ENCODE results near the gene ZNF784. TPM values are rescaled to one million over a fixed set of nuclear protein-coding genes. Genes with fewer than 3 reads are reported as not detected.

The ZNF784 gene
- total and polyA plus RNA-seq, 2 of the 8 experiments (the other 6 are each of a cell fraction or from before 2014, with no cell fraction given) = 6.5 to 8.0 TPM

DNA sequence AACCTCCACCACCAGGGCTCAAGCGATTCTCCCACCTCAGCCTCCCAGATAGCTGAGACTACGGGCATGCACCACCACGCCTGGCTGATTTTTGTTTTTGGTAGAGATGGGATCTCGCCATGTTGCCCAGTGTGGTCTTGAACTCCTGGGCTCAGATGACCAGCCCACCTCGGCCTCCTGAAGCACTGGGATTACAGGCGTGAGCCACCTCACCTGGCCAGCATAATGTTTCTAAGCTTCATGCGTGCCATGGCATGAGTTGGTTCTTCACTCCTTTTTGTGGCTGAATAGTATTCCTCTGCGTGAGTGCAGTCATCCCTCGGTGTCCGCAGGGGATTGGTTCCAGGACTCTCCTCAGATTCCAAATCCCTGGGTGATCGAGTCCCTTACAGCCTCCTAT, 39.5 kb downstream of the ZNF784 start:
- H3K23me2 ChIP-seq (ENCODE audit: low read depth, low read length) = peaks cover 14% of the 10 kb centered on the region
- 84% methylated on average over 11 of the region's 11 CpGs; no CpG with 5 or more reads in 1 of the 2 experiments for WGBS, 2 experiments (ENCODE audit: extremely low coverage in 1 of 2, insufficient coverage in 1 of 2, insufficient read length in 1 of 2, insufficient replicate concordance in 2 of 2, low coverage in 1 of 2, low lambda C conversion rate in 2 of 2, missing lambda C conversion rate in 1 of 2)
- H3K79me1 ChIP-seq (ENCODE audit: low read depth, low read length) = peaks cover 3% of the 10 kb centered on the region; the same call in 1 of the 2 replicates
- no peak overlapping the region for H3K56ac ChIP-seq (replicated peaks; ENCODE audit: insufficient read length, low read depth, low read length)
- 0 out of 8 replicates have a peak overlapping the region, but pooled peaks of 1 of the 4 experiments have one; percentile 60 for H3K4me3 ChIP-seq (ENCODE audit: extremely low read depth in 1 of 4, insufficient read depth in 2 of 4, low read depth in 3 of 4, low read length in 4 of 4)
- no peak overlapping the region for H3K23ac ChIP-seq (ENCODE audit: insufficient read length)
- H4K5ac ChIP-seq (ENCODE audit: insufficient read length, low read depth, low read length) = no peak overlapping the region
- H2BK5ac ChIP-seq (ENCODE audit: low read depth, low read length) = no peak overlapping the region
- POLR2A ChIA-PET (ENCODE audit: partially characterized antibody) = interaction anchor here (1.4 to 5.5 kb wide), 4 partner anchors 14 to 40 kb away, joined by 4 to 42 read pairs (median 8); partner anchors contain the start of genes FIZ1, ZNF524 and ZNF784
- peak overlapping the region in 1 of 2 experiments; percentile 73; a peak in 1 of 4 replicates for H3K4me2 ChIP-seq (ENCODE audit: insufficient read depth in 1 of 2, low read depth in 2 of 2, low read length in 2 of 2)
- H3K36me3 ChIP-seq (ENCODE audit: control insufficient read depth in 2 of 4, insufficient read depth in 4 of 4, low read length in 3 of 4) = no peaks in the 10 kb centered on the region
- no peak overlapping the region for H3K14ac ChIP-seq (ENCODE audit: insufficient read length)
- FAIRE-seq (no peak), DNase-seq (ENCODE audit: low read depth in 1 of 2, low spot score in 2 of 2) (no peak)
- no peak overlapping the region for H4K91ac ChIP-seq (replicated peaks; ENCODE audit: insufficient read length, low read length)
- H3K4ac ChIP-seq (replicated peaks; ENCODE audit: insufficient read length, low read depth, low read length) = no peak overlapping the region
- H3K4me1 ChIP-seq (replicated peaks in 1 of 4; ENCODE audit: control insufficient read depth in 3 of 4, insufficient read depth in 4 of 4, low read length in 3 of 4) = peaks cover 0 to 4% (median 1%) of the 10 kb centered on the region in 4 experiments; a peak in 5 of 7 replicates
- no peak overlapping the region for H3K27ac ChIP-seq (ENCODE audit: low read depth, low read length)
- H4K20me1 ChIP-seq (replicated peaks in 1 of 2; ENCODE audit: control insufficient read depth in 1 of 2, insufficient read depth in 2 of 2, low read length in 2 of 2) = no peaks in the 10 kb centered on the region
- no peak overlapping the region for H3K18ac ChIP-seq (ENCODE audit: extremely low read depth, low read length)
- no peak overlapping the region for H2AFZ ChIP-seq (ENCODE audit: low read length)
- H3K9ac ChIP-seq (replicated peaks in 1 of 4; ENCODE audit: extremely low read depth in 1 of 4, low read depth in 3 of 4, low read length in 3 of 4) = no peak overlapping the region
- no peaks in the 10 kb centered on the region; a peak in 1 of 7 replicates for H3K27me3 ChIP-seq (replicated peaks in 1 of 4; ENCODE audit: control insufficient read depth in 3 of 4, extremely low read depth in 1 of 4, insufficient read depth in 3 of 4, low read length in 3 of 4)
- no peak overlapping the region for H2AK5ac ChIP-seq (ENCODE audit: low read depth, low read length)
- H2BK12ac ChIP-seq (ENCODE audit: low read depth, low read length) = no peak overlapping the region
- H4K8ac ChIP-seq (ENCODE audit: extremely low read depth, insufficient read depth, low read length) = no peak overlapping the region; the same call in 1 of the 2 replicates
- H3K79me2 ChIP-seq (ENCODE audit: control insufficient read depth in 1 of 2, insufficient read depth in 2 of 2, low read length in 2 of 2) = peaks cover under 1 to 2% of the 10 kb centered on the region in 2 experiments; a peak in 3 of 4 replicates
- CTCF ChIA-PET (ENCODE audit: partially characterized antibody) = interaction anchor here (1.0 to 2.3 kb wide), 3 partner anchors 21 to 54 kb away, joined by 4 to 8 read pairs (median 8); partner anchors contain the start of gene ZNF865
- no peaks in the 10 kb centered on the region for H3K9me3 ChIP-seq (ENCODE audit: insufficient read depth in 2 of 2, low read depth in 1 of 2, low read length in 1 of 2)
- H2BK15ac ChIP-seq (ENCODE audit: low read length) = 0 out of 2 replicates have a peak overlapping the region, but pooled peaks have one; percentile 5
- H2BK20ac ChIP-seq (ENCODE audit: low read length) = 0 out of 2 replicates have a peak overlapping the region, but pooled peaks have one; percentile 43
- no peak overlapping the region for H2BK120ac ChIP-seq (replicated peaks; ENCODE audit: low read depth, low read length)
- TF ChIP-seq EZH2 (IDR thresholded peaks at IDR 0.05; ENCODE audit: low read depth, low read length, severe bottlenecking) = no peak
- no peak for TF ChIP-seq SAP30 (IDR thresholded peaks at IDR 0.05; ENCODE audit: insufficient read depth, insufficient replicate concordance, low read length)
- TF ChIP-seq BCL11A (IDR thresholded peaks at IDR 0.05; ENCODE audit: low read depth in 2 of 2, low read length in 2 of 2) = no peak
- no peak for TF ChIP-seq JUN (IDR thresholded peaks at IDR 0.05; ENCODE audit: low read depth, low read length)
- TF ChIP-seq EP300 (IDR thresholded peaks at IDR 0.05; ENCODE audit: borderline replicate concordance in 1 of 2, low read depth in 2 of 2, low read length in 2 of 2) = no peak
- TF ChIP-seq RBBP5 (IDR thresholded peaks at IDR 0.05; ENCODE audit: borderline replicate concordance, low read depth, low read length) = no peak
- no peak for TF ChIP-seq POU5F1 (IDR thresholded peaks at IDR 0.05; ENCODE audit: low read depth, low read length)
- TF ChIP-seq GTF2F1 (IDR thresholded peaks at IDR 0.05; ENCODE audit: borderline replicate concordance, low read depth, low read length) = no peak
- no peak for TF ChIP-seq TAF1 (IDR thresholded peaks at IDR 0.05; ENCODE audit: low read depth, low read length)
- TF ChIP-seq RAD21 (IDR thresholded peaks at IDR 0.05 in 1 of 2, conservative IDR thresholded peaks at IDR 0.05 in 1 of 2; ENCODE audit: low read depth in 2 of 2, low read length in 2 of 2) = no peak
- no peak for TF ChIP-seq KDM1A (IDR thresholded peaks at IDR 0.05; ENCODE audit: borderline replicate concordance, low read length)
- TF ChIP-seq SIRT6 (IDR thresholded peaks at IDR 0.05; ENCODE audit: low read length) = no peak
